ENCODE measurements around the gene FGD5. TPM values are rescaled to one million over a fixed set of nuclear protein-coding genes. Genes with fewer than 3 reads are reported as not detected.

FGD5 gene
- total and polyA plus RNA-seq, 9 of the 15 experiments (the other 6 are each of a cell fraction or from before 2014, with no cell fraction given): 0.18 TPM; not detected in 8

DNA sequence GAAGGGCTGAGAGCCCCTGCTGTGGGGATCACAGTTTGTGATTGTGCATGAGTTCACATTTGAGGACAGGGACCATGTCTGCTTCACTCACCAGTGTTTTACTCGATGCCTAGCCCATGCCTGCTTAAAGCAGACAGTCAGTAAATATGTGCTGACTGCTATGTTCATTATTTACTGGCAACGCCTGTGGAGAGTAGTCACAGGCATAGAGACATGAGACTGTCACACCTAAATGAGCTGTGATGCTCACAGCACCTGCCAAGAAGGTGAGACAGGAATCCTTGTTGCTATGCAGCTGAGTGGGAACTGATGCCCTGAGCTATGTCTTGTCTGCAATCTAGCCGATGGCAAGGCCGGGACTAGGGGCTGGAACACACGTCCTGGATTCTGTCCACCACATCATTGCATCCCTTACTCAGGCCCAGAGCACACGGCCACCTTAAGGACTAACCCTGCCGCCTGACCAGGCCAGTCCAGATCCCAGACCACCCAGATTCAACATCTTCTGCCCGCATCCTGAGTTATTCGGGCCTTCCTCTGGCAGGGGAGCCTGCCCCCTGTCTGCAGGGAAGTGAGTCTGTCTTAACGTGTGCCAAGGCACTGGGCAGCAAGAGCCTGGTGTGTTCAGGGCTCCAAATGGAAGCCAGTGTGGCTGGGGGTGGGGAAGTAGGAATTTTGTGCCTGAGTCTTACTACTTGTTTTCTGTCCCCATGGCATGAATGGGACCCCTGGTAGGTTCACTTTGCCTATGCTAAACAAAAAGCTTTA, 44.8 kb downstream of the FGD5 start:
- Histone ChIP-seq H3K79me2 (ENCODE audit: control insufficient read depth, insufficient read depth, low read length) (no peaks in the 10 kb centered on the region), H3K9ac (ENCODE audit: insufficient read depth in 1 of 2, low read depth in 2 of 2, low read length in 2 of 2) (no peak overlapping the region), H3K27me3 (ENCODE audit: control insufficient read depth in 2 of 2, insufficient read depth in 2 of 2, low read length in 2 of 2) (peaks cover 36 to 75% of the 10 kb centered on the region in 2 experiments), H3K36me3 (ENCODE audit: control insufficient read depth, insufficient read depth, low read length) (no peaks in the 10 kb centered on the region), H3K4me2 (ENCODE audit: insufficient read depth, low read length) (no peak overlapping the region), H3K4me3 (no peak overlapping the region), H3K27ac (ENCODE audit: extremely low read depth, low read depth, low read length) (no peak overlapping the region), H3K9me3 (replicated peaks; ENCODE audit: control insufficient read depth, insufficient read depth, low read depth, low read length) (no peaks in the 10 kb centered on the region), H3K4me1 (replicated peaks in 1 of 2; ENCODE audit: control insufficient read depth in 2 of 2, insufficient read depth in 2 of 2, low read length in 2 of 2) (no peaks in the 10 kb centered on the region), H2AFZ (ENCODE audit: low read depth, low read length) (no peak overlapping the region), H4K20me1 (replicated peaks; ENCODE audit: control insufficient read depth, insufficient read depth, low read length) (peaks cover 10% of the 10 kb centered on the region; the same call in 1 of the 2 replicates), H3K9me1 (ENCODE audit: control insufficient read depth, insufficient read depth, low read length) (no peaks in the 10 kb centered on the region)
- BruUV-seq (replicated peaks): no TSS peak
- DNase-seq (ENCODE audit: extremely low read depth in 1 of 4, low spot score in 3 of 4) (no peak), FAIRE-seq (no peak), ATAC-seq (peak; percentile 61)
- intact Hi-C loops (cut with micrococcal nuclease): loop anchor here (5.0 kb wide), 1 partner anchor 71 kb away; no protein-coding TSS in a partner anchor
- in situ Hi-C loops (cut with MboI): no loop called here
- CTCF ChIA-PET (ENCODE audit: low intra/inter-chr PET ratio): no interaction called here
- 3% methylated on average over 10 of the region's 10 CpGs for WGBS (ENCODE audit: insufficient coverage, low coverage, missing lambda C conversion rate)
- POLR2A ChIA-PET: interaction anchor here (0.9 kb wide), 1 partner anchor 28 kb away, joined by 3 read pairs; no protein-coding TSS in a partner anchor
- TF ChIP-seq, protein P1, sequence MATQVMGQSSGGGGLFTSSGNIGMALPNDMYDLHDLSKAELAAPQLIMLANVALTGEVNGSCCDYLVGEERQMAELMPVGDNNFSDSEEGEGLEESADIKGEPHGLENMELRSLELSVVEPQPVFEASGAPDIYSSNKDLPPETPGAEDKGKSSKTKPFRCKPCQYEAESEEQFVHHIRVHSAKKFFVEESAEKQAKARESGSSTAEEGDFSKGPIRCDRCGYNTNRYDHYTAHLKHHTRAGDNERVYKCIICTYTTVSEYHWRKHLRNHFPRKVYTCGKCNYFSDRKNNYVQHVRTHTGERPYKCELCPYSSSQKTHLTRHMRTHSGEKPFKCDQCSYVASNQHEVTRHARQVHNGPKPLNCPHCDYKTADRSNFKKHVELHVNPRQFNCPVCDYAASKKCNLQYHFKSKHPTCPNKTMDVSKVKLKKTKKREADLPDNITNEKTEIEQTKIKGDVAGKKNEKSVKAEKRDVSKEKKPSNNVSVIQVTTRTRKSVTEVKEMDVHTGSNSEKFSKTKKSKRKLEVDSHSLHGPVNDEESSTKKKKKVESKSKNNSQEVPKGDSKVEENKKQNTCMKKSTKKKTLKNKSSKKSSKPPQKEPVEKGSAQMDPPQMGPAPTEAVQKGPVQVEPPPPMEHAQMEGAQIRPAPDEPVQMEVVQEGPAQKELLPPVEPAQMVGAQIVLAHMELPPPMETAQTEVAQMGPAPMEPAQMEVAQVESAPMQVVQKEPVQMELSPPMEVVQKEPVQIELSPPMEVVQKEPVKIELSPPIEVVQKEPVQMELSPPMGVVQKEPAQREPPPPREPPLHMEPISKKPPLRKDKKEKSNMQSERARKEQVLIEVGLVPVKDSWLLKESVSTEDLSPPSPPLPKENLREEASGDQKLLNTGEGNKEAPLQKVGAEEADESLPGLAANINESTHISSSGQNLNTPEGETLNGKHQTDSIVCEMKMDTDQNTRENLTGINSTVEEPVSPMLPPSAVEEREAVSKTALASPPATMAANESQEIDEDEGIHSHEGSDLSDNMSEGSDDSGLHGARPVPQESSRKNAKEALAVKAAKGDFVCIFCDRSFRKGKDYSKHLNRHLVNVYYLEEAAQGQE (IDR thresholded peaks at IDR 0.05; ENCODE audit: borderline replicate concordance): peak; percentile 23; the same call in 1 of the 2 replicates
- TF ChIP-seq, protein P1 (CRISPR knock-in tag; IDR thresholded peaks at IDR 0.05; ENCODE audit: low read depth): no peak
- TF ChIP-seq, protein P2, sequence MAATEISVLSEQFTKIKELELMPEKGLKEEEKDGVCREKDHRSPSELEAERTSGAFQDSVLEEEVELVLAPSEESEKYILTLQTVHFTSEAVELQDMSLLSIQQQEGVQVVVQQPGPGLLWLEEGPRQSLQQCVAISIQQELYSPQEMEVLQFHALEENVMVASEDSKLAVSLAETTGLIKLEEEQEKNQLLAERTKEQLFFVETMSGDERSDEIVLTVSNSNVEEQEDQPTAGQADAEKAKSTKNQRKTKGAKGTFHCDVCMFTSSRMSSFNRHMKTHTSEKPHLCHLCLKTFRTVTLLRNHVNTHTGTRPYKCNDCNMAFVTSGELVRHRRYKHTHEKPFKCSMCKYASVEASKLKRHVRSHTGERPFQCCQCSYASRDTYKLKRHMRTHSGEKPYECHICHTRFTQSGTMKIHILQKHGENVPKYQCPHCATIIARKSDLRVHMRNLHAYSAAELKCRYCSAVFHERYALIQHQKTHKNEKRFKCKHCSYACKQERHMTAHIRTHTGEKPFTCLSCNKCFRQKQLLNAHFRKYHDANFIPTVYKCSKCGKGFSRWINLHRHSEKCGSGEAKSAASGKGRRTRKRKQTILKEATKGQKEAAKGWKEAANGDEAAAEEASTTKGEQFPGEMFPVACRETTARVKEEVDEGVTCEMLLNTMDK (IDR thresholded peaks at IDR 0.05; ENCODE audit: borderline replicate concordance, insufficient read depth, low read depth, low read length, poor library complexity, severe bottlenecking): peak; percentile 47
- TF ChIP-seq, protein P3, sequence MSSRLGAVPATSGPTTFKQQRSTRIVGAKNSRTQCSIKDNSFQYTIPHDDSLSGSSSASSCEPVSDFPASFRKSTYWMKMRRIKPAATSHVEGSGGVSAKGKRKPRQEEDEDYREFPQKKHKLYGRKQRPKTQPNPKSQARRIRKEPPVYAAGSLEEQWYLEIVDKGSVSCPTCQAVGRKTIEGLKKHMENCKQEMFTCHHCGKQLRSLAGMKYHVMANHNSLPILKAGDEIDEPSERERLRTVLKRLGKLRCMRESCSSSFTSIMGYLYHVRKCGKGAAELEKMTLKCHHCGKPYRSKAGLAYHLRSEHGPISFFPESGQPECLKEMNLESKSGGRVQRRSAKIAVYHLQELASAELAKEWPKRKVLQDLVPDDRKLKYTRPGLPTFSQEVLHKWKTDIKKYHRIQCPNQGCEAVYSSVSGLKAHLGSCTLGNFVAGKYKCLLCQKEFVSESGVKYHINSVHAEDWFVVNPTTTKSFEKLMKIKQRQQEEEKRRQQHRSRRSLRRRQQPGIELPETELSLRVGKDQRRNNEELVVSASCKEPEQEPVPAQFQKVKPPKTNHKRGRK (tag; IDR thresholded peaks at IDR 0.05): no peak
- TF ChIP-seq, protein P4, sequence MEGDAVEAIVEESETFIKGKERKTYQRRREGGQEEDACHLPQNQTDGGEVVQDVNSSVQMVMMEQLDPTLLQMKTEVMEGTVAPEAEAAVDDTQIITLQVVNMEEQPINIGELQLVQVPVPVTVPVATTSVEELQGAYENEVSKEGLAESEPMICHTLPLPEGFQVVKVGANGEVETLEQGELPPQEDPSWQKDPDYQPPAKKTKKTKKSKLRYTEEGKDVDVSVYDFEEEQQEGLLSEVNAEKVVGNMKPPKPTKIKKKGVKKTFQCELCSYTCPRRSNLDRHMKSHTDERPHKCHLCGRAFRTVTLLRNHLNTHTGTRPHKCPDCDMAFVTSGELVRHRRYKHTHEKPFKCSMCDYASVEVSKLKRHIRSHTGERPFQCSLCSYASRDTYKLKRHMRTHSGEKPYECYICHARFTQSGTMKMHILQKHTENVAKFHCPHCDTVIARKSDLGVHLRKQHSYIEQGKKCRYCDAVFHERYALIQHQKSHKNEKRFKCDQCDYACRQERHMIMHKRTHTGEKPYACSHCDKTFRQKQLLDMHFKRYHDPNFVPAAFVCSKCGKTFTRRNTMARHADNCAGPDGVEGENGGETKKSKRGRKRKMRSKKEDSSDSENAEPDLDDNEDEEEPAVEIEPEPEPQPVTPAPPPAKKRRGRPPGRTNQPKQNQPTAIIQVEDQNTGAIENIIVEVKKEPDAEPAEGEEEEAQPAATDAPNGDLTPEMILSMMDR (IDR thresholded peaks at IDR 0.05 in 2 of 3, conservative IDR thresholded peaks at IDR 0.05 in 1 of 3; ENCODE audit: insufficient read depth in 2 of 3, low read depth in 1 of 3, low read length in 3 of 3): peak; percentile 41 to 51 (median 43); a peak in 5 of 6 replicates

Data from K562 (cell line).